Measurements from ENCODE around the gene SLC66A2.

The SLC66A2 gene

GRCh38 chr18:79899609-79900445, 51.6 kb downstream of the SLC66A2 start:
- Histone ChIP-seq H3K4me1 (ENCODE audit: low read length) (no peaks in the 10 kb centered on the region), H3K9ac (ENCODE audit: low read length) (no peak overlapping the region), H3K9me2 (replicated peaks; ENCODE audit: insufficient read depth, low read length) (no peaks in the 10 kb centered on the region), H3F3A (ENCODE audit: insufficient read depth, low read length) (no peaks in the 10 kb centered on the region), H3K27ac (ENCODE audit: low read length) (no peak overlapping the region), H3K4me2 (ENCODE audit: low read depth, low read length) (no peak overlapping the region), H3K79me2 (ENCODE audit: low read length) (no peaks in the 10 kb centered on the region), H3K9me3 (replicated peaks; ENCODE audit: insufficient read depth, low read length) (no peaks in the 10 kb centered on the region), H3K36me3 (replicated peaks; ENCODE audit: insufficient read depth, low read length) (no peaks in the 10 kb centered on the region), H3K27me3 (replicated peaks; ENCODE audit: insufficient read depth, low read length) (no peaks in the 10 kb centered on the region), H3K4me3 (ENCODE audit: low read length) (no peak overlapping the region), H2AFZ (ENCODE audit: low read length) (no peak overlapping the region), H4K20me1 (ENCODE audit: insufficient read depth, low read length) (no peaks in the 10 kb centered on the region)
- TF ChIP-seq, protein P1, sequence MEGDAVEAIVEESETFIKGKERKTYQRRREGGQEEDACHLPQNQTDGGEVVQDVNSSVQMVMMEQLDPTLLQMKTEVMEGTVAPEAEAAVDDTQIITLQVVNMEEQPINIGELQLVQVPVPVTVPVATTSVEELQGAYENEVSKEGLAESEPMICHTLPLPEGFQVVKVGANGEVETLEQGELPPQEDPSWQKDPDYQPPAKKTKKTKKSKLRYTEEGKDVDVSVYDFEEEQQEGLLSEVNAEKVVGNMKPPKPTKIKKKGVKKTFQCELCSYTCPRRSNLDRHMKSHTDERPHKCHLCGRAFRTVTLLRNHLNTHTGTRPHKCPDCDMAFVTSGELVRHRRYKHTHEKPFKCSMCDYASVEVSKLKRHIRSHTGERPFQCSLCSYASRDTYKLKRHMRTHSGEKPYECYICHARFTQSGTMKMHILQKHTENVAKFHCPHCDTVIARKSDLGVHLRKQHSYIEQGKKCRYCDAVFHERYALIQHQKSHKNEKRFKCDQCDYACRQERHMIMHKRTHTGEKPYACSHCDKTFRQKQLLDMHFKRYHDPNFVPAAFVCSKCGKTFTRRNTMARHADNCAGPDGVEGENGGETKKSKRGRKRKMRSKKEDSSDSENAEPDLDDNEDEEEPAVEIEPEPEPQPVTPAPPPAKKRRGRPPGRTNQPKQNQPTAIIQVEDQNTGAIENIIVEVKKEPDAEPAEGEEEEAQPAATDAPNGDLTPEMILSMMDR (IDR thresholded peaks at IDR 0.05; ENCODE audit: low read length), result no peak
- no peak for TF ChIP-seq EZH2phosphoT487 (IDR thresholded peaks at IDR 0.05; ENCODE audit: low read length)
- no peak for TF ChIP-seq EZH2 (optimal IDR thresholded peaks at IDR 0.05; ENCODE audit: low read depth, low read length)
- no peak for DNase-seq

GRCh38 chr18:79898952-79899608, 52.4 kb downstream of the SLC66A2 start:
- Histone ChIP-seq H3K27ac (ENCODE audit: low read length) (no peak overlapping the region), H3K9me2 (replicated peaks; ENCODE audit: insufficient read depth, low read length) (no peaks in the 10 kb centered on the region), H3K79me2 (ENCODE audit: low read length) (no peaks in the 10 kb centered on the region), H3K9ac (ENCODE audit: low read length) (no peak overlapping the region), H3K27me3 (replicated peaks; ENCODE audit: insufficient read depth, low read length) (no peaks in the 10 kb centered on the region), H2AFZ (ENCODE audit: low read length) (no peak overlapping the region), H3F3A (ENCODE audit: insufficient read depth, low read length) (no peaks in the 10 kb centered on the region), H3K4me2 (ENCODE audit: low read depth, low read length) (no peak overlapping the region), H3K4me3 (ENCODE audit: low read length) (no peak overlapping the region), H3K9me3 (replicated peaks; ENCODE audit: insufficient read depth, low read length) (no peaks in the 10 kb centered on the region), H3K4me1 (ENCODE audit: low read length) (no peaks in the 10 kb centered on the region), H4K20me1 (ENCODE audit: insufficient read depth, low read length) (no peaks in the 10 kb centered on the region), H3K36me3 (replicated peaks; ENCODE audit: insufficient read depth, low read length) (no peaks in the 10 kb centered on the region)
- TF ChIP-seq EZH2phosphoT487 (IDR thresholded peaks at IDR 0.05; ENCODE audit: low read length), result no peak
- TF ChIP-seq, protein P1 (IDR thresholded peaks at IDR 0.05; ENCODE audit: low read length), result no peak
- TF ChIP-seq EZH2 (optimal IDR thresholded peaks at IDR 0.05; ENCODE audit: low read depth, low read length), result no peak
- DNase-seq, result no peak

DNA sequence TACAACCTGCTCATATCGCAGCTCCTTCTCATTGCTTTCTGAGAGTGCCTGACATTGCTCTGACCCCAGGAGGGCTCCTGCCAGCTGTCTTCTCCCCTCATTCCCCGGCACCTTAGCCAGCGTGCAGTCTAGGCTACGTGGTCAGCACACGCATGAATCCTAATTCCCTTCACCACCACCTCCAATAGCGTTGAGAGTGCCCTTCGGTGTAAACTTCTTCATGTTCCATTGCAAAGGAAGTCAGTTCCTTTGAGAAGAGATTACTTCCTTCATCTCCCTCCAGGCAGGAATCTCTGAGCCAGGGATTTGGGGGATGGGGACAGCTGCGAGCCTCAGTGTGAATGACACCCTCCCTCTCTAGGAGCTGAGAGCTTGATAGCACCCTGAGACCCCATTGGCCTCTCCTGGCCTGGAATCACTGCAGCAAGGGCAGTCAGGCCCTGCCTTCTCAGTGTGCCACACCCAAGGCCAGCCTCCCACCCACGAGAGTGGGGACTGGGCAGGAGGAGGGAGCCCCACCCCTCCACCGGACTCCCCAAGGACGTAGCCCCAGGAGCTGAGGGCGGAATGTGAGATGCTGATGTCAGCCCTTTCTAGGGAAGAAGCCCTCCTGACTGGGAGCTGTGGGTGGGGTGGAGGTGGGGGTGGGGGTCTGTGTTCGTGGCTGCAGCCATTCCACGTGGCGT, 53.4 kb downstream of the SLC66A2 start:
- Histone ChIP-seq H3K9ac (ENCODE audit: low read length) (no peak overlapping the region), H3K36me3 (replicated peaks; ENCODE audit: insufficient read depth, low read length) (no peaks in the 10 kb centered on the region), H3K9me3 (replicated peaks; ENCODE audit: insufficient read depth, low read length) (no peaks in the 10 kb centered on the region), H3K4me3 (ENCODE audit: low read length) (no peak overlapping the region), H4K20me1 (ENCODE audit: insufficient read depth, low read length) (no peaks in the 10 kb centered on the region), H3F3A (ENCODE audit: insufficient read depth, low read length) (no peaks in the 10 kb centered on the region), H3K4me2 (ENCODE audit: low read depth, low read length) (no peak overlapping the region), H3K4me1 (ENCODE audit: low read length) (no peaks in the 10 kb centered on the region), H3K79me2 (ENCODE audit: low read length) (no peaks in the 10 kb centered on the region), H3K9me2 (replicated peaks; ENCODE audit: insufficient read depth, low read length) (no peaks in the 10 kb centered on the region), H3K27me3 (replicated peaks; ENCODE audit: insufficient read depth, low read length) (no peaks in the 10 kb centered on the region), H2AFZ (ENCODE audit: low read length) (no peak overlapping the region), H3K27ac (ENCODE audit: low read length) (no peak overlapping the region)
- TF ChIP-seq, protein P1 (IDR thresholded peaks at IDR 0.05; ENCODE audit: low read length), result no peak
- no peak for DNase-seq

All from MM.1S (cell line).